ENCODE data around the gene GNG2. TPM values are rescaled to one million over a fixed set of nuclear protein-coding genes. Genes with fewer than 3 reads are reported as not detected.

GNG2 gene
- total and polyA plus RNA-seq, 10 of the 15 experiments (the other 5 are each of a cell fraction or from before 2014, with no cell fraction given), result 31.6 to 114 (median 66.4) TPM

- DNase-seq (ENCODE audit: low read depth, low spot score) (no peak), ATAC-seq (no peak), FAIRE-seq (no peak)
- peak overlapping the region; percentile 92 for H3K9ac ChIP-seq (ENCODE audit: control insufficient read depth, insufficient read depth, low read length)
- TF ChIP-seq, protein P1, sequence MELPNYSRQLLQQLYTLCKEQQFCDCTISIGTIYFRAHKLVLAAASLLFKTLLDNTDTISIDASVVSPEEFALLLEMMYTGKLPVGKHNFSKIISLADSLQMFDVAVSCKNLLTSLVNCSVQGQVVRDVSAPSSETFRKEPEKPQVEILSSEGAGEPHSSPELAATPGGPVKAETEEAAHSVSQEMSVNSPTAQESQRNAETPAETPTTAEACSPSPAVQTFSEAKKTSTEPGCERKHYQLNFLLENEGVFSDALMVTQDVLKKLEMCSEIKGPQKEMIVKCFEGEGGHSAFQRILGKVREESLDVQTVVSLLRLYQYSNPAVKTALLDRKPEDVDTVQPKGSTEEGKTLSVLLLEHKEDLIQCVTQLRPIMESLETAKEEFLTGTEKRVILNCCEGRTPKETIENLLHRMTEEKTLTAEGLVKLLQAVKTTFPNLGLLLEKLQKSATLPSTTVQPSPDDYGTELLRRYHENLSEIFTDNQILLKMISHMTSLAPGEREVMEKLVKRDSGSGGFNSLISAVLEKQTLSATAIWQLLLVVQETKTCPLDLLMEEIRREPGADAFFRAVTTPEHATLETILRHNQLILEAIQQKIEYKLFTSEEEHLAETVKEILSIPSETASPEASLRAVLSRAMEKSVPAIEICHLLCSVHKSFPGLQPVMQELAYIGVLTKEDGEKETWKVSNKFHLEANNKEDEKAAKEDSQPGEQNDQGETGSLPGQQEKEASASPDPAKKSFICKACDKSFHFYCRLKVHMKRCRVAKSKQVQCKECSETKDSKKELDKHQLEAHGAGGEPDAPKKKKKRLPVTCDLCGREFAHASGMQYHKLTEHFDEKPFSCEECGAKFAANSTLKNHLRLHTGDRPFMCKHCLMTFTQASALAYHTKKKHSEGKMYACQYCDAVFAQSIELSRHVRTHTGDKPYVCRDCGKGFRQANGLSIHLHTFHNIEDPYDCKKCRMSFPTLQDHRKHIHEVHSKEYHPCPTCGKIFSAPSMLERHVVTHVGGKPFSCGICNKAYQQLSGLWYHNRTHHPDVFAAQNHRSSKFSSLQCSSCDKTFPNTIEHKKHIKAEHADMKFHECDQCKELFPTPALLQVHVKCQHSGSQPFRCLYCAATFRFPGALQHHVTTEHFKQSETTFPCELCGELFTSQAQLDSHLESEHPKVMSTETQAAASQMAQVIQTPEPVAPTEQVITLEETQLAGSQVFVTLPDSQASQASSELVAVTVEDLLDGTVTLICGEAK (IDR thresholded peaks at IDR 0.05; ENCODE audit: borderline replicate concordance), result no peak
- TF ChIP-seq POU2F2 (IDR thresholded peaks at IDR 0.05; ENCODE audit: borderline replicate concordance, low read depth, low read length) (no peak), MEF2A (IDR thresholded peaks at IDR 0.05; ENCODE audit: insufficient read depth, low read depth, low read length) (no peak), NFXL1 (IDR thresholded peaks at IDR 0.05; ENCODE audit: borderline replicate concordance) (no peak), MXI1 (IDR thresholded peaks at IDR 0.05; ENCODE audit: low read depth, low read length) (no peak), FOS (IDR thresholded peaks at IDR 0.05; ENCODE audit: borderline replicate concordance, extremely low read depth, insufficient read length) (no peak)
- H3K9me3 ChIP-seq (replicated peaks; ENCODE audit: control insufficient read depth, insufficient read depth, low read length), result no peaks in the 10 kb centered on the region; the same call in 2 of the 3 replicates
- in situ Hi-C loops (cut with MboI), result no loop called here
- BruUV-seq (replicated peaks), result no TSS peak
- SMC1A ChIA-PET (ENCODE audit: uncharacterized antibody, unreplicated experiment), result no interaction called here
- WGBS (ENCODE audit: insufficient coverage, insufficient replicate concordance, low lambda C conversion rate, missing lambda C conversion rate), result 45% methylated on average over 3 of the region's 3 CpGs
- peaks cover 0 to 25% of the 10 kb centered on the region in 2 experiments for H3K36me3 ChIP-seq (ENCODE audit: control insufficient read depth in 2 of 2, insufficient read depth in 2 of 2, low read length in 1 of 2)
- H3K4me1 ChIP-seq (ENCODE audit: control insufficient read depth, insufficient read depth, low read length), result peaks cover 6% of the 10 kb centered on the region
- POLR2A ChIA-PET, result interaction anchor here (0.5 kb wide), 1 partner anchor 1107 kb away, joined by 3 read pairs; no protein-coding TSS in a partner anchor
- intact Hi-C loops (cut with micrococcal nuclease; ENCODE audit: unreplicated experiment), result loop anchor here (10.0 kb wide), 1 partner anchor 484 kb away; no protein-coding TSS in a partner anchor
- CTCF ChIA-PET, result interaction anchor here (3.7 kb wide), 1 partner anchor 11 kb away, joined by 17 read pairs; no protein-coding TSS in a partner anchor
- H3K79me2 ChIP-seq (ENCODE audit: control insufficient read depth, insufficient read depth, low read length), result peaks cover 46% of the 10 kb centered on the region
- RAD21 ChIA-PET (ENCODE audit: unreplicated experiment), result no interaction called here
- H2AFZ ChIP-seq (ENCODE audit: control insufficient read depth, low read depth, low read length), result no peak overlapping the region
- H3K27ac ChIP-seq (ENCODE audit: control insufficient read depth, insufficient read depth), result peak overlapping the region; percentile 88; the same call in 1 of the 2 replicates
- H3K4me3 ChIP-seq, result peak overlapping the region; percentile 89
- H4K20me1 ChIP-seq (ENCODE audit: control insufficient read depth, insufficient read depth), result no peaks in the 10 kb centered on the region
- no peaks in the 10 kb centered on the region for H3K27me3 ChIP-seq (replicated peaks in 1 of 2; ENCODE audit: control insufficient read depth in 2 of 2, insufficient read depth in 2 of 2, low read length in 1 of 2)
- H3K4me2 ChIP-seq (ENCODE audit: control insufficient read depth, insufficient read depth), result peak overlapping the region; percentile 91
Observed at GRCh38 chr14:51990488-51990887, 130.1 kb downstream of the GNG2 start.
